Renal pelvis (tissue), 12 donors: Measurements from ENCODE around the gene PSPC1. TPM values are rescaled to one million over a fixed set of nuclear protein-coding genes. Genes with fewer than 3 reads are reported as not detected.
A peak's percentile ranks its signal among the peaks of the same experiment; 100 is the strongest.
"Not testable (repeated sequence)": the region's sequence is repeated elsewhere in the genome, so short reads cannot be mapped to it uniquely, and the experiment has no call there.

Experiments
- DNase-seq: peaks from one replicate; pipeline ENCODE4 v3.0.0-alpha.2; 2013
- long read RNA-seq, 16 experiments: transcript quantifications; one replicate each; lab custom pipeline, GENCODE V29; 2026
- polyA plus RNA-seq, 3 donors: library from polyadenylated mRNA; unstranded; fragments of 120-200 nt; gene quantifications; one replicate each; pipeline ENCODE4 v1.2.1, GENCODE V29; 2013; ENCODE audit not compliant: insufficient read length in 3 of 3

PSPC1 gene, protein sequence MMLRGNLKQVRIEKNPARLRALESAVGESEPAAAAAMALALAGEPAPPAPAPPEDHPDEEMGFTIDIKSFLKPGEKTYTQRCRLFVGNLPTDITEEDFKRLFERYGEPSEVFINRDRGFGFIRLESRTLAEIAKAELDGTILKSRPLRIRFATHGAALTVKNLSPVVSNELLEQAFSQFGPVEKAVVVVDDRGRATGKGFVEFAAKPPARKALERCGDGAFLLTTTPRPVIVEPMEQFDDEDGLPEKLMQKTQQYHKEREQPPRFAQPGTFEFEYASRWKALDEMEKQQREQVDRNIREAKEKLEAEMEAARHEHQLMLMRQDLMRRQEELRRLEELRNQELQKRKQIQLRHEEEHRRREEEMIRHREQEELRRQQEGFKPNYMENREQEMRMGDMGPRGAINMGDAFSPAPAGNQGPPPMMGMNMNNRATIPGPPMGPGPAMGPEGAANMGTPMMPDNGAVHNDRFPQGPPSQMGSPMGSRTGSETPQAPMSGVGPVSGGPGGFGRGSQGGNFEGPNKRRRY
- 10 to 100 TPM; 74.7 to 85.0 (median 79.5) TPM for polyA plus RNA-seq
- long read RNA-seq, donor 1, transcript PSPC1-201 (9 exons, 2,407 nt) = major isoform, 11 of 28 reads
- long read RNA-seq, donor 1, transcript PSPC1-204 (8 exons, 1,709 nt) = minor isoform, 5 of 28 reads
- long read RNA-seq, donor 1, partial matches to known transcripts = 7 of 28 reads
- long read RNA-seq, donor 1, other reads (novel, unspliced or antisense) = 0 of 28 reads
- long read RNA-seq, donor 2, transcript PSPC1-201 (9 exons, 2,407 nt) = major isoform, 15 of 24 reads
- long read RNA-seq, donor 2, transcript PSPC1-204 (8 exons, 1,709 nt) = minor isoform, 7 of 24 reads
- long read RNA-seq, donor 2, partial matches to known transcripts = 0 of 24 reads
- long read RNA-seq, donor 2, other reads (novel, unspliced or antisense) = 0 of 24 reads
- long read RNA-seq, donor 3, transcript PSPC1-201 (9 exons, 2,407 nt) = major isoform, 12 of 19 reads
- long read RNA-seq, donor 3, partial matches to known transcripts = 0 of 19 reads
- long read RNA-seq, donor 3, other reads (novel, unspliced or antisense) = 0 of 19 reads
- long read RNA-seq, donor 4, transcript PSPC1-201 (9 exons, 2,407 nt) = major isoform, 18 of 43 reads
- long read RNA-seq, donor 4, partial matches to known transcripts = 18 of 43 reads
- long read RNA-seq, donor 4, other reads (novel, unspliced or antisense) = 0 of 43 reads
- long read RNA-seq, donor 5, transcript PSPC1-201 (9 exons, 2,407 nt) = major isoform, 7 of 23 reads
- long read RNA-seq, donor 5, partial matches to known transcripts = 15 of 23 reads
- long read RNA-seq, donor 5, other reads (novel, unspliced or antisense) = 0 of 23 reads
- long read RNA-seq, donor 6, transcript PSPC1-201 (9 exons, 2,407 nt) = major isoform, 6 of 12 reads
- long read RNA-seq, donor 6, partial matches to known transcripts = 0 of 12 reads
- long read RNA-seq, donor 6, other reads (novel, unspliced or antisense) = 0 of 12 reads
- long read RNA-seq, donor 7, transcript PSPC1-201 (9 exons, 2,407 nt) = major isoform, 20 of 49 reads
- long read RNA-seq, donor 7, partial matches to known transcripts = 27 of 49 reads
- long read RNA-seq, donor 7, other reads (novel, unspliced or antisense) = 0 of 49 reads
- long read RNA-seq, donor 8, partial matches to known transcripts = 9 of 14 reads
- long read RNA-seq, donor 8, other reads (novel, unspliced or antisense) = 0 of 14 reads
- long read RNA-seq, donor 9, transcript PSPC1-204 (8 exons, 1,709 nt) = minor isoform, 8 of 39 reads
- long read RNA-seq, donor 9, transcript PSPC1-203 (8 exons, 1,647 nt) = minor isoform, 6 of 39 reads
- long read RNA-seq, donor 9, transcript PSPC1-201 (9 exons, 2,407 nt) = major isoform, 16 of 39 reads
- long read RNA-seq, donor 9, partial matches to known transcripts = 6 of 39 reads
- long read RNA-seq, donor 9, other reads (novel, unspliced or antisense) = 0 of 39 reads
- long read RNA-seq, donor 10, transcript PSPC1-204 (8 exons, 1,709 nt) = minor isoform, 5 of 17 reads
- long read RNA-seq, donor 10, transcript PSPC1-201 (9 exons, 2,407 nt) = major isoform, 9 of 17 reads
- long read RNA-seq, donor 10, partial matches to known transcripts = 0 of 17 reads
- long read RNA-seq, donor 10, other reads (novel, unspliced or antisense) = 0 of 17 reads
- long read RNA-seq, donor 11, transcript PSPC1-201 (9 exons, 2,407 nt) = major isoform, 9 of 20 reads
- long read RNA-seq, donor 11, partial matches to known transcripts = 7 of 20 reads
- long read RNA-seq, donor 11, other reads (novel, unspliced or antisense) = 0 of 20 reads
- long read RNA-seq, donor 12, transcript PSPC1-201 (9 exons, 2,407 nt) = major isoform, 14 of 27 reads
- long read RNA-seq, donor 12, partial matches to known transcripts = 6 of 27 reads
- long read RNA-seq, donor 12, other reads (novel, unspliced or antisense) = 0 of 27 reads
- long read RNA-seq, donor 13, transcript PSPC1-201 (9 exons, 2,407 nt) = major isoform, 5 of 7 reads
- long read RNA-seq, donor 13, partial matches to known transcripts = 0 of 7 reads
- long read RNA-seq, donor 13, other reads (novel, unspliced or antisense) = 0 of 7 reads
- long read RNA-seq, donor 14 = 0 reads
- long read RNA-seq, donor 15, transcript PSPC1-201 (9 exons, 2,407 nt) = major isoform, 12 of 23 reads
- long read RNA-seq, donor 15, partial matches to known transcripts = 5 of 23 reads
- long read RNA-seq, donor 15, other reads (novel, unspliced or antisense) = 0 of 23 reads
- long read RNA-seq, donor 16, transcript PSPC1-201 (9 exons, 2,407 nt) = major isoform, 13 of 34 reads
- long read RNA-seq, donor 16, transcript PSPC1-204 (8 exons, 1,709 nt) = minor isoform, 5 of 34 reads
- long read RNA-seq, donor 16, partial matches to known transcripts = 13 of 34 reads
- long read RNA-seq, donor 16, other reads (novel, unspliced or antisense) = 0 of 34 reads

DNA sequence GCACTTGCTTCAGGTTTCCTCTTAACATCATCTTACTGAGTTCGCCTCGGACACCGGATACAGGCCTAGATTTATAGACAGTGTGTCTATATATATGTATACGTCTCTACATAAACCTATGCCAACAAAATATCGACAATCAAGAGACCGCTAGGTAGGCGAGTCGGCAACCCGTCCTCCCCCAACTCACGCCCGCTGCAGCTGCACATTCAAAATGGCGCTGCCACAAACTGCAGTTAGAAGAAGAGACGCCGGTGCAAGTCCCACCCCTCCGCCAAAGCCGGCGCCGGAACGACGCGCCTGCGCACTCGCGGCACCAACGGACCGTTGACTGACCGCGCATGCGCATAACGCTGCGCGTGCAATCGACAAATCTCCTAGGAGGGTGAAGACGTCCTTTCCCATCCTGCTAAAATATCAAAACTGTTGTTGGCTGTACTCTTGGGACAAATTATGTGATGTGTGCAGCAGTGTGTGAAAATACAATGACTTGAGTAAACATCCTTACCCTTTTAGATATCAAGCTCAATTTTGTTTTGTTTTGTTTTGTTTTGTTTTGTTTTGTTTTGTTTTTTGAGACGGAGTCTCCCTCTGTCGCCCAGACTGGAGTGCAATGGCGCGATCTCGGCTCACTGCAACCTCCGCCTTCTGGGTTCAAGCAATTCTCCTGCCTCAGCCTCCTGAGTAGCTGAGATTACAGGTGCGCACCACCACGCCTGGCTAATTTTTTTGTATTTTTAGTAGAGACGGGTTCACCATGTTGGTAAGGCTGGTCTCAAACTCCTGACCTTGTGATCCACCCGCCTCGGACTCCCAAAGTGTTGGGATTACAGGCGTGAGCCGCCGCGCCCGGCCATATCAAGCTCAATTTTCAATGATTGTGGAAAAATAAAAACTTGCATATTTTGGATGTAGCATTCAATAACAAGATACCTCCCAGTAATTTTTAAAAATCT lies at the start of gene PSPC1:
TSS of gene PSPC1 (minus strand) at position 219 of the 956 bp plus-strand sequence. CDS start at position 31, 188 bp downstream.
- peak; percentile 95 for DNase-seq

DNA sequence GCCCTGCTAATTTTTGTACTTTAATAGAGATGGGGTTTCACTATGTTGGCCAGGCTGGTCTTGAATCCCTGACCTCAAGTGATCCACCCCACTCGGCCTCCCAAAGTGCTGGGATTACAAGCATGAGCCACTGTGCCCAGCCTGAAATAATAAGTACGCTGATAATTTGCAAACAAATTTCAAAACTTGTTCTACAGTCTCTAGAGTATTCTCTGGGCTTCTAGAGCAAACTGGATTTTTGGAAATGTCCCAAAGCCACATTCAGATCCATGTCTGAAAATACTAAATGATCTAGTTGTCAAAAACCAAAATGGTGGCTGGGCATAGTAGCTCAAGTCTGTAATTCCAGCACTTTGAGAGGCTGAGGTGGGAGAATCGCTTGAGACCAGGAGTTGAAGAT lies 39.9 kb upstream of the PSPC1 start:
- no peak for DNase-seq

DNA sequence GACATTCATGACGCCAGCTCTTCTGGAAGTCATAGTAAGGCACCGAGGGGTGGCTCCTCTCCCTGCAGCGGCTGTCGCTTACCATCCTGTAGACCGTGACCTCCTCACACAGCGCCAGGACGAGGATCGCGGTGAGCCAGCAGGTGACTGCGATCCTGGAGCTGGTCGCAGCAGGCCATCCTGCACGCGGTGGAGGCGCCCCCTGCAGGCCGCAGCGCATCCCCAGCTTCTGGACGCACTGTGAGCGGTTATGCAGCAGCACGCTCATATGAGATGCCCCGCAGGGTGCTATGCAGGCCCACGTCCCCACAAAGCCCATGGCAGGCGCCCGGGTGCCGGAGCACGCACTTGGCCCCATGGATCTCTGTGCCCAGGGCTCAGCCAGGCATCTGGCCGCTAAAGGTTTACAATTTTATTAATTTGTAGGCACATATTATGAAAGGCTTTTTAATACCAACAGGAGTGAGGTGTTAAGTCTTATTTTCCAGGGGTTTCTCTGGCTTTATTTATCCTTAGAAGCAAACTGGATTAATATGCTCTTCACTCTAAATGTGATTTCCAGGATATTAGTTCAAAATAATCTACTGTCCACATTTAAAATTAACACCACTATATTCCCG lies 35.6 kb upstream of the PSPC1 start:
- DNase-seq = peak; percentile 65

DNA sequence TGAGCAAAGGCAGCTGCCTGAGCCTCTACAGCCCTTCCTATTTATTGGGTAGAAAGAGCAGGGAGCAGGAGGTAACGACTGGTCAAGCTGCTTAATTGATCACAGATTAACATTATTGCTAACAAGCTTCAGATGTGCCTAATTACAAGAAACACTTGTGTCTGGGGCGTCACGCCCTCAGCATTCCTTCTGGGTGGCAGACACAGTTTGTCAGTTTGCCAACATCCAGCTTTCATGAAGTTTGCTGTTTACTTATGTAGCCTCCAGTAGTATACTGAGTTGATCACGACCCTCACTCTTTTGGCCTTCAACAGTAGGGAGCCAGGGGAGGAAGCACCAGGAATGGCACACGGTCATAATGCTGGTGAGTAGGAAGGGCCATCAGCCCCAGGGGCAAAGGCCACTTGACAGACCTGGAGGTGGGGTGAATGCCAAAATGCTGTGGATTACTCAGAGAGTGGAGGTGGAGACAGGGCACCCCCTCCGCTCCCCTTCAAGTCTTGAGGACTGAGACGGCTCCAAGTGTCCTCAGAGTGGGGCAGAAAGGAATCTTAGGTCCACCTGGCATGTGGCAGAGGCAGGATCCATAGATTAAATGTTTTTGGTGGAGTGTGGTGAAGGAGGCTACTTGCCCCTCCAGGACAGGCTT lies 34.9 kb upstream of the PSPC1 start:
- no peak for DNase-seq

DNA sequence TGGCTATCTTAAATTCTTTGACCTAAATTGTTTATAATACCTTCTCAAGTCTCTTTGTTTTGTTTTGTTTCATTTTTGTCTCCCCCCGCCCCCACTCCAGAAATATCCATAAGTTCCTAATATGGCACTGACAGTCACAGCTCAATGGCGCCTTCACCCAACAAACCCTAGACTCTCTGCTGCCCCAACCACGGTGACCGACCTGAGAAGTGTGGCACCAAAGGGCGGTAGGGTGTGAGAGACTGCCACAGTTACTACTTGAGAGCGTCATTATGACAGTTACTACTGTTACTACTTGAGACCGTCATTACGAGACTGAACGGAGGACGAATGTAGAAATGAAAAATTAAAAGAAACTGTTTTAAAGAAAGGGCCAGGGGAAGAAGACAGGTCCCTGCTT lies 34.4 kb upstream of the PSPC1 start:
- no peak for DNase-seq

DNA sequence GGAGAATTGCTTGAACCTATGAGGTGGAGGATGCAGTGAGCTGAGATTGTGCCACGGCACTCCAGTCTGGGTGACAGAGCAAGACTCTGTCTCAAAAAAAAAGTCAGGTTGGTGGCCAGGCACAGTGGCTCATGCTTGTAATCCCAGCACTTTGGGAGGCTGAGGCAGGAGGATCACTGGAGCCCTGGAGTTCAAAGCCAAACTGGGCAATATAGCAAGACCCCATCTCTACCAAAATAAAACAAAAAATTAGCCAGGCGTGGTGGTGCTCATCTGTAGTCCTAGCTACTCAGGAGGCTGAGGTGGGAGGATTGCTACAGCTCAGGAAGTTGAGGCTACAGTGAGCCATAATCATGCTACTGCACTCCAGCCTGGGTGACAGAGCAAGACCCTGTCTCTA lies 33.1 kb upstream of the PSPC1 start:
- DNase-seq = not testable (repeated sequence)

DNA sequence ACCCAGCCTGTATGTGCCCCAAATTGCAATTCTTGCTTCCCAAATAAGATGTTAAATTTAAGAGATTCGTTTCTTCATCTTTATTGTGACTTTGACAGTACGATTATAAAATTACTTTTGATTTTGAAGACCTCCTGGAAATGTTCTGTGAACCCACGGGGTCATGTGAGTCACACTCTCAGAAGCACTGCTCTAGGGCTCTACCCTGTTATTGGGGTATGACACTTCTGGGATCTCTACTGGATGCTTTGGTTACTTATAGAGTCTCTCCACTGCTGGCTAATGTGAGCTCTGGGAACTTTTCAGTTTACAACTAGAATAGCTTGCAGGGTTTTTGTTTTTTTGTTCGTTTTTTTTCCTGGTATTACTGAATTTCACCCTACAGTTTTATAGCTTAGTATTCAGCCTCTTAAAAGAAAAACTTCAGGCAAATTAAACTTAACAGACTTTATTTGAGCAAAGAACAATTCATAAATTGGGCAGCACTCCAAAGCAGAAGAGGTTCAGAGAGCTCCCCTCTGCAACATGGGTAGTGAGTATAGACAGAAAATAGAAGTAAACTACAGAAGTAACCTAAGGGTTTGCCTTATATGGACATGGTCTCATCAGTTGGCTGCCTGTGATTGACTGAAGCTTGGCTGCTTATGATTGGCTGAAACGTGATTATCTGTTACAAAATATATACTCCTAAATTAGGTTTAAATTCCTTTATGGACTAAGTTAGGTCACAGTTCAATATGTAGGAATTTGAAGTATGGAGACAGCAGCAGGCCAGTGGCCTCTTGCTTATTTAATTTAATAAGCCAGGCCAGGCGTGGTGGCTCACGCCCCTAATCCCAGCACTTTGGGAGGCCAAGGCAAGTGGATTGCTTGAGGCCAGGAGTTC lies 28.5 kb upstream of the PSPC1 start:
- DNase-seq = no peak

DNA sequence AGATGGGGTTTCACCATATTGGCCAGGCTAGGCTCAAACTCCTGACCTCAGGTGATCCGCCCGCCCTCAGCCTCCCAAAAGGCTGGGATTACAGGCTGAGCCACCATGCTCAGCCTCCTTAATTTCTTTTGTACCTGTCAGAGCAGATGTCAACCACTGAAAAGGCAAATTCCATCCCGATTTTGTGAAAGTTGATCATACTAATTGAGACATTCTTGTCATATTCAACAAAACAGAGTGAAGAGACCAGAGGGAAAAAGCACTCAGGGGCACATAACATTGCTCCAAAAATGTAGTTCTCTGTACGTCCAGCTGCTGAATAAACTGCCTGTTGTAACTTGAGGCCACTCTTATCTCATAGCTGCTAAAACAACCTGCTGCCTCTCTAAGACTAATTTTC lies 27.4 kb upstream of the PSPC1 start:
- DNase-seq = no peak

DNA sequence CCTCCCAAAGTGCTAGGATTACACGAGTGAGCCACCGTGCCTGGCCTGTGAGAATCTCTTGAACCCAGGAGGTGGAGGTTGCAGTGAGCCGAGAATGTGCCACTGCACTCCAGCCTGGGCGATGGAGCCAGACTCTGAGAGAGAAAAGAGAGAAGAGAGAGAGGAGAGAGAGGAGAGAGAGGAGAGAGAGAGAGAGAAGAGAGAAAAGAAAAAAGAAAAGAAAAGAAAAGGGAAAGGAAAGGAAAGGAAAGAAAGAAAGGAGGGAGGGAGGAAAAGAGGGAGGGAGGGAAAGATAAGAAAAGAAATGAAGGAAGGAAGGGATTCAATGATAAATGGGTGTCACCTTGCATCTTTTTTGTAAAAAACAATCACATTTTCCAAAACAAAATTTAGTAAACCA lies 23.0 kb upstream of the PSPC1 start:
- DNase-seq = no peak

DNA sequence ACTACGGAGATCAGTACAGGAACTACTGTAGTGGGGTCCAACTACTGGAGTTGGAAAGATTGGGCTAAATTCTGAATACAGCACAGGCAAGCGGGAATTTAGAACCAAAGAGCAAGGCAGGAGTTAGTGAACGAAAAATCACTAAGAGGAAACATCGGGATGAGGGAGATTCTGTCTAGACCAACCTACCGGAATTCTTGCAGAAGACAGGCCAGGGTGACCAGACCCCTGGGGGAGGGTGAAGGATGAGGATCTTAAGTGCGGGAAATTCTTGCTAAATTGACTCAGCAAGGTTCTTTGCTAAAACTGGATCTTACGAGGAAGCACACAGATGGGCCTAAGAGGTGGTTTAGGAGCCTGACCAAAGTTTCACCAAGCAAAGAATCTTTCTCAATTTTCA lies 13.2 kb upstream of the PSPC1 start:
- no peak for DNase-seq

DNA sequence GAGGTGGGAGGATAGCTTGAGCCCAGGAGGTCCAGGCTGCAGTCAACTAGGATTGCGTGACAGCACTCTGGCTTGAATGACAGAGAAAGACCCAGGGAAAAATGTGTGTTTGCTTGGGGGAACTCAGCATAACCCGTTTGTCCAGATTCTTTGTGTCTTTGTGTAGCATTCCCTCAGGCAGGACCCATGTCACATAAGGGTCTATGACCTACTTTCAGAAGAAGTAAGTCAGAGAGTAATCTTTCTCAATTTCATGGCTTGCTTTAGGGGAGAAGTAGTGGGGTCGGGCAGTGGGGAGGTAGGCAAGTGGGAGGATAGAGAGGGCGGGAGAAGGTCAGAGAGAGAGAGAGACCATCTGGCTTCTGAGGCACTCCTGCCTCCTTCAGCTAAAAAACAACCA lies 11.9 kb upstream of the PSPC1 start:
- peak; percentile 62 for DNase-seq

DNA sequence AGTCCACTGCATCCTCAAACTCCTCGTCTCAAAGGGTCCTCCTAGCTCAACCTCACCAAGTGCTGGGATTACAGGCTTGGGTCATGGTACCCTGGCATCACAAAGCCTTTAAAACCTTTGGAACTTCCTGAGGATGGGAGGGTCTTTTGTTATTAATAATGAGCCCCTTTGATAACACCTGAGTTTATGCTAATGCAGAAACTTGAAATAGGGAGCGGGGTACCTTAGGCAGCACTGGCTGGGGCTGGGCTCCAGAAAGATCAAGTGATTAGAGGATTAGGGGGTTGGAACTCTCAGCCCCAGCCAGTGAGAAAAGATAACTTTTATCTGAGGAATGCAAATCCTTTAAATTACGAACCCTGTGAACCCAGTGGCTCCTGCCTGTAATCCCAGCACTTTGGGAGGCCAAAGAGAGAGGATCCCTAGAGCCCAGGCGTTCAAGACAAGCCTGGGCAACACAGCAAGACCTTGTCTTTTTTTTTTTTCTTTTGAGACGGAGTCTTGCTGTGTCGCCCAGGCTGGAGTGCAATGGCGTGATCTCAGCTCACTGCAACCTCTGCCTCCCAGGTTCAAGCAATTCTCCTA lies 9.3 kb upstream of the PSPC1 start:
- DNase-seq = no peak

DNA sequence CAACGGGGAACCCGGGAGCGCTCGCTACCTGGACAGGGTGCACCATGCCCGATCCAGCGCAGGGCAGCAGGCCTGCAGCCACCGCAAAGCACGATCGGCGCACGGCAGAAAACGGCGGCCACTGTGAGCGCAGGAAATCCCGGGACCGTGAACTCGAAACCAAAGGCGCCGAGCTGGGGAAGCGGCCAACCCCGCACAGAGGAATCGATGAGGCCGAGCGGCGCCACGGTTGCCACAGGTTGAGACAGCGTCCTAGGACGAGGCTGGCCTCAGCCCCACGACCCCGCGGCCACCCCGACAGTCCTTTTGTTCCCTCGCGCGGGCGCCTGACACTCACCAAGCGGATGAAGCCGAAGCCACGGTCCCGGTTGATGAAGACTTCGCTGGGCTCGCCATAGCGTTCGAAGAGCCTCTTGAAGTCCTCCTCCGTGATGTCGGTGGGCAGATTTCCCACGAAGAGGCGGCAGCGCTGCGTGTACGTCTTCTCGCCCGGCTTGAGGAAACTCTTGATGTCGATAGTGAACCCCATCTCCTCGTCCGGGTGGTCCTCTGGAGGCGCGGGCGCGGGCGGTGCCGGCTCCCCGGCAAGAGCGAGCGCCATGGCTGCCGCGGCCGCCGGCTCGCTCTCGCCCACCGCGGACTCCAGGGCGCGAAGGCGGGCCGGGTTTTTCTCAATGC lies 557 bp downstream of the PSPC1 start:
- peak; percentile 41 for DNase-seq

DNA sequence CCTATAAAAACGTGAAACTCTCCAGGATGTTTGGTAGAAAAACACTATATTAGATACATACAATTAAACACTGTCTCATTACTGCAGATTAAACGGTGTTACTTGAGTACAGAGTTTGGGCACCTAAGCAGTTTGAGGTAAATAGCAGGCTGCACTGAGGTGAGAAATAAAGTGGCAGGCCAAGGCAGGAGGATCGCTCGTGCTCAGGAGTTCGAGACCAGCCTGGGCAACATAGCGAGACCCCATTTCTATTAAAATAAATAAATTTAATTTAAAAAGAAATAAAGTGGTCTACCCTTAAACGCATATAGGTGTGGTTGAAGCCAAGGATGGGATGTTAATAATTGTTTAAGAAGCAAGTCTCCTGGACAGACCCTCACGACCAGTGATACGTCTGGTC lies 1.2 kb downstream of the PSPC1 start:
- no peak for DNase-seq
